Skeletal muscle tissue (tissue), 4 donors: ENCODE data around the gene ZER1. TPM values are rescaled to one million over a fixed set of nuclear protein-coding genes. Genes with fewer than 3 reads are reported as not detected.
"Not testable (repeated sequence)": the region's sequence is repeated elsewhere in the genome, so short reads cannot be mapped to it uniquely, and the experiment has no call there.

Experiments used
- H3K27ac ChIP-seq: one replicate; pipeline ENCODE4 v1.7.0; 2013; ENCODE audit warnings: mild to moderate bottlenecking, low read depth, low read length, inconsistent platforms
- H3K27me3 ChIP-seq, 3 donors: one replicate each; pipeline ENCODE4 v1.7.0; 2013; ENCODE audit warnings: low read length in 3 of 3; ENCODE audit not compliant: control insufficient read depth in 3 of 3, insufficient read depth in 3 of 3
- H3K36me3 ChIP-seq, 3 donors: one replicate each; pipeline ENCODE4 v1.7.0; 2013; ENCODE audit warnings: low read length in 3 of 3; ENCODE audit not compliant: control insufficient read depth in 3 of 3, insufficient read depth in 3 of 3
- H3K4me1 ChIP-seq, 3 donors: one replicate each; pipeline ENCODE4 v1.7.0; 2013; ENCODE audit warnings: low read length in 3 of 3, mild to moderate bottlenecking in 3 of 3; ENCODE audit not compliant: control insufficient read depth in 3 of 3, insufficient read depth in 3 of 3
- H3K4me3 ChIP-seq, 3 donors: one replicate each; pipeline ENCODE4 v1.7.0; 2013; ENCODE audit warnings: low read length in 3 of 3
- H3K9ac ChIP-seq, 3 donors: one replicate each; pipeline ENCODE4 v1.7.0; 2013; ENCODE audit warnings: low read length in 3 of 3, mild to moderate bottlenecking in 3 of 3, moderate library complexity in 2 of 3, low read depth in 1 of 3
- H3K9me3 ChIP-seq, 3 donors: one replicate each; pipeline ENCODE4 v1.7.0; 2013; ENCODE audit warnings: low read length in 3 of 3; ENCODE audit not compliant: control insufficient read depth in 3 of 3
- total RNA-seq: library from RNA; depleted of rRNA; stranded (reverse); fragments of >200 nt; gene quantifications from one replicate; pipeline ENCODE4 v1.2.3, GENCODE V29; 2014
- donor health status: Osteomylitis.

ZER1 gene
- total RNA-seq, 1 donor from 2014 or later: 14.6 TPM

DNA sequence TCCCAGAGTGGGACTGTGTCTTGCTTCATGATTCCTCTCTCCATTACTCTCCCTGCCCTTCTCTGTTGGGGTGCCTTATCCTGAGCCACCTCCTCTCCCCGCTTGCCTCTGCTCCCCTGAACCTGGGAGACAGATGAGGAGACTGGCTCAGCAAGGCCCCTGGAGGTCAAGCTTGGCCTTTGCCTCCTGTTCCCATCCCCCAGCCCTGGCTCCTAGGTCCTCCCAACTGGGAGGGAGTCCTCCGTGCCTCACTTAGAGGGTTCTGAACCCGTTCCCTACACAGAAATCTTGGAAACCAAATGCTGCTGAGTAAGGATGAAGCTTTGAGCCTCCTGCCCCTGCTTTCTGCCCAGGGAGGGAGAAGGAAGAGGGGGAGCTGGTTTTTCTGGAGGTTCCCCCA lies 36.8 kb upstream of the ZER1 start:
- Histone ChIP-seq H3K9me3 (no peaks in the 10 kb centered on the region), H3K4me3 (no peak overlapping the region), H3K27ac (no peak overlapping the region), H3K27me3 (no peaks in the 10 kb centered on the region), H3K4me1 (no peaks in the 10 kb centered on the region), H3K36me3 (peaks cover 42 to 46% (median 44%) of the 10 kb centered on the region in 3 donors), H3K9ac (no peak overlapping the region)

DNA sequence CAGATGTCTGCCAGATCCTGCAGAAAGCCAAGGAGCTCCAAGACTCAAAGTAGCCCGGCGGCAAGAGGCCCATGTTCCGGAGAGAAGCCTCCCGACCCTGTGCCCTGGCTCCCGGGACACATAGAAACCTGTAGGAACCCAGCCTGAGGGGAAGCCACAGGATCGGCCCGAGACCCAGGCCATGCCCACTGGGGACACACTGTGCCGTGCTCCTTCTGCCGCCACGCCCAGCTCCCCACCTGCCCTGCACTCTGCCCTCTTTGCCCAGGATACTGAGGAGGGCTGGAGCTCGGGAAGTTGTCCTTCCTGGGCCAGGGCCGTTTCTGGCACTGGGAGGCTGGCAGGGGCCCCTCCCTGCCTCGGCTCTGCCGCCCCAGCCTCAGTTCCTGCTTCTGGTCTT lies 36.1 kb upstream of the ZER1 start:
- Histone ChIP-seq H3K4me1 (no peaks in the 10 kb centered on the region), H3K36me3 (peaks cover 48 to 51% (median 51%) of the 10 kb centered on the region in 3 donors), H3K4me3 (no peak overlapping the region), H3K9me3 (no peaks in the 10 kb centered on the region), H3K9ac (no peak overlapping the region), H3K27ac (no peak overlapping the region), H3K27me3 (no peaks in the 10 kb centered on the region)

DNA sequence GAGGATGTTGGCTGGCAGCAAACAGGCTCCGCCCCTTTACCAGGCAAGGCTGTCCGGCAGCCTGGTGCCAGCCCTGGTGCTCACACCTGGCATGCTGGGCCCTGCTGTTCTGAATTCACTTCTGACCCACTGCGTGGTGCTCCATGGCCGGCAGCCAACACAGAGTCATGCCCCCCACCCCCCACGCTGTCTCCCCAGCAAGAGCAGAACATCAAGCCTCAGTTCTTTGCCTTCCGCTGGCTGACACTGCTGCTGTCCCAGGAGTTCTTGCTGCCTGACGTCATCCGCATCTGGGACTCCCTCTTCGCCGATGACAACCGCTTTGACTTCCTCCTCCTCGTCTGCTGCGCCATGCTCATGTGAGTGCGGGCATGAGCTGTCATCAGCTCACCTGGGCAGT lies 33.9 kb upstream of the ZER1 start:
- no peaks in the 10 kb centered on the region for H3K27me3 ChIP-seq
- H3K9me3 ChIP-seq: no peaks in the 10 kb centered on the region
- H3K27ac ChIP-seq: no peak overlapping the region
- H3K9ac ChIP-seq: no peak overlapping the region
- H3K36me3 ChIP-seq: peaks cover 57 to 65% (median 63%) of the 10 kb centered on the region in 3 donors
- no peaks in the 10 kb centered on the region for H3K4me1 ChIP-seq
- no peak overlapping the region for H3K4me3 ChIP-seq

DNA sequence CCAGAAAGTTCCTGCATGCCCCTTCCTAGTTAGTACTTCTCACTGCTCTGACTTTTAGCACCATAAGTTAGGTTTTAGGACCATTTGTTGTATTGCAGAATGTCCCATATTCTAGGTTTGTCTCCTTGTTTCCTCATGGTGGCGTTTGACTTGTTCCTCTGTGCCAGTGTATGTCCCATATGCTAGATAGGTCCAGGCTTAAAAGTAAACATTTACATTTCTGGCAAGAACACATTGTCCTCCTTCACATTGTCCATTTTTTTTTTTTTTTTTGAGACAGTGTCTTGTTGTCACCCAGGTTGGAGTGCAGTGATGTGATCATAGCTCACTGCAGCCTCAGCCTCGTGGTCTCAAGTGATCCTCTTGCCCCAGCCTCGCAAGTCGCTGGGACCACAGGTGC lies 30.8 kb upstream of the ZER1 start:
- Histone ChIP-seq H3K27ac (no peak overlapping the region), H3K36me3 (peaks cover 64 to 68% (median 65%) of the 10 kb centered on the region in 3 donors), H3K9ac (no peak overlapping the region), H3K9me3 (no peaks in the 10 kb centered on the region), H3K4me3 (no peak overlapping the region), H3K4me1 (no peaks in the 10 kb centered on the region), H3K27me3 (no peaks in the 10 kb centered on the region)

DNA sequence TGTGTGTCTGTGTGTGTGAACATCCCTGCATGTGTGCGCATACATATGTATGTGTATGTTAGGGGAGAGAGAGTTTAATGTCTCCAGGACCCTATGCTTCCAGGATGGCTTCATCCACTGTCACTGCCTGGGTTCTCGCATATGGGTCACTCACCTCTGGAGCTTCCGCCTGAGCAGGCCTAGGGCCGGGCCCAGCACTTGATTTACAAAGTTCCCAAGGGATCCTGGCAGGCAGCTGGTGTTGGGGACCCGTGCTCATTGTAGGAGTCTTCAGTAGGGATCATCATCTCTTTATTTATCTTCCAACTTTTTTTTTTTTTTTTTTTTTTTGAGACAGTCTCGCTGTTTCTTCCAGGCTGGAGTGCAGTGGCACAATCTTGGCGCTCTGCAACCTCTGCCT lies 28.3 kb upstream of the ZER1 start:
- H3K27me3 ChIP-seq: no peaks in the 10 kb centered on the region
- peaks cover 51 to 55% (median 54%) of the 10 kb centered on the region in 3 donors for H3K36me3 ChIP-seq
- H3K9me3 ChIP-seq: no peaks in the 10 kb centered on the region
- no peak overlapping the region for H3K27ac ChIP-seq
- H3K9ac ChIP-seq: no peak overlapping the region
- no peaks in the 10 kb centered on the region for H3K4me1 ChIP-seq
- no peak overlapping the region for H3K4me3 ChIP-seq

DNA sequence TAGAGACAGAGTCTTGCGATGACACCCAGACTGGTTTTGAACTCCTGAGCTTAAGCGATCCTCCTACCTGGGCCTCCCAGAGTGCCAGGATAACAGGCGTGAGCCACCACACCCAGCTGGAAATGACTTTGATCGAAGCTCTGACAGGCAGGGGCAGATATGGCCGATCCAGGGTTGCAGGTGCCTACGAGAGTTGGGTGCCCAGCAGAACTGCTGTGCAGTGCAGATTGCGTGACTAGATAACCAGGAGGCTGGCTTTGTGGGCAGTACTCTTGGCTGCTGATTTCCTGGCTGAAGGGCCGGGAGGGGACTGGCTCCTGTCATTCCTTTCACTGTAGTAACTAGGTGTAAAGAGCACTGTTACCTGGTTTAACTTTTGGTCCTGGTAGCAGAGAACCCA lies 27.2 kb upstream of the ZER1 start:
- H3K4me3 ChIP-seq: no peak overlapping the region
- H3K9me3 ChIP-seq: no peaks in the 10 kb centered on the region
- no peaks in the 10 kb centered on the region for H3K4me1 ChIP-seq
- H3K36me3 ChIP-seq: peaks cover 53 to 59% (median 57%) of the 10 kb centered on the region in 3 donors
- H3K27ac ChIP-seq: no peak overlapping the region
- H3K27me3 ChIP-seq: no peaks in the 10 kb centered on the region
- no peak overlapping the region for H3K9ac ChIP-seq

DNA sequence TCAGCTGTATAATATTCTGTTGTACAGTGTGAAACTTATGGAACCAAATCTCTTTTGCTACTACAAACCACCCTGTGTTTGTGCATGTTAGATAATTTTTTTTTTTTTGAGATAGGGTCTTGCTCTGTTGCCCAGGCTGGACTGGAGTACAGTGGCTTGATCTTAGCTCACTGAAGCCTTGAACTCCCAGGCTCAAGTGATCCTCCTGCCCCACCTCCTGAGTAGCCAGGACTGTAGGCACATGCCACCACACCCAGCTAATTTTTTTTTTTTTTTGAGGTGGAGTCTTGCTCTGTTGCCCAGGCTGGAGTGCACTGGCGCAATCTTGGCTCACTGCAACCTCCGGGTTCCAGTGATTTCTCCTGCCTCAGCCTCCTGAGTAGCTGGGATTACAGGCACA lies 23.2 kb upstream of the ZER1 start:
- H3K27ac ChIP-seq, H3K27me3 ChIP-seq, H3K9me3 ChIP-seq, H3K9ac ChIP-seq, H3K4me3 ChIP-seq, H3K4me1 ChIP-seq: not testable (repeated sequence)
- peaks cover 63 to 66% (median 65%) of the 10 kb centered on the region in 3 donors for H3K36me3 ChIP-seq

DNA sequence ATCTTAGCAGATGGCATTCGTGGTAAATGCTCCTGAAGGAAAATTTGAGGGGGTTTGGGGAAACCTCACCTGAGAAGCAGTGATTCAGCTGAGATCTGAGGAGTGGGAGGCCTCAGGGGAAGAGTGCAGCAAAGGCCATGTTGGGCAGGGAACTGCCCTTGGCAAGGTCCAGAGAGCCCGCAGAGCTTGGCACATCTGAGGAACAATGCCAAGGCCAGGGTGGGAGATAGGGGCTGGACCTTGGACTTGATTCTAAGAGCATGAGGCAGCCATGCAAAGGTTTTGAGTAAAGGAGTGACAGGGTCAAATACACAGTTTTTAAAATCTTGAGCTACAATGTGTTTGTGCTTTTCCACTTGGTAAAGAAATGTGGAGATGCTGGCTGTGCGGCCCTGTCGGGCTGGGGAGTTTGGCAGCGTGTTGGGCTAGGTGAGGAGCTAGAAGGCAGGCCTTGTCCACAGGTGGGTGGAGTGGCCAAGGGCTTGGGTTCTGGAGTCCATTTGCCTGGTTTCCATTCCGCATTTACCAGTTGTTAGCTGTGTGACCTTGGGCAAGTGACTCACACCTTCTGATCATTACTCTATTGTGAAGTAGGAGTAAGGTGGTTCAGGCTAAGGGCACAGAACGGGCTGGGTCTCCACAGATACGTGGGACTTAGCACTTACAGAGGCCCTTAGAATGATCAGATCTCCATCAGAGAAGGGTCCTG lies 21.4 kb upstream of the ZER1 start:
- H3K9me3 ChIP-seq: no peaks in the 10 kb centered on the region
- H3K27ac ChIP-seq: no peak overlapping the region
- H3K9ac ChIP-seq: no peak overlapping the region
- no peak overlapping the region for H3K4me3 ChIP-seq
- no peaks in the 10 kb centered on the region for H3K27me3 ChIP-seq
- H3K4me1 ChIP-seq: peaks cover 6 to 8% (median 7%) of the 10 kb centered on the region in 3 donors
- H3K36me3 ChIP-seq: peaks cover 51 to 59% (median 54%) of the 10 kb centered on the region in 3 donors

DNA sequence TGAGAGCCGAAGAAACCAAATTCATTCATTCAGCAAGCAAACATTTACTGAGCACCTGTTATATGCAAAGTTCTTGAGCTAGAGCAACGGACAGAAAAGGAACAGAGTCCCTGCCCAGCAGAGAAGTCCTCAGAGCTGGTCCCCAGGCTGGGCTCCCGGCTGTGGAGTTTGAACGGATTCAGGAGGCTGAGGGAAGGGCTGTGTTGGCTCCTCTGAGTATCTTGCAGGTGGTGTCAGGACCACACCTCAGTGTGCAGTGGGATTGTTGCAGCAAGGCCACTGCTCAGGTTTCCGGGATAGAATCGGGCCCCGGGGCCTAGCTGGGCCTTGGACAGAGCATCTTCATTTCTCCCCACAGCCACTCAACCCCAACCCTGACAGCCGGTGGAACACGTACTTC lies 20.4 kb upstream of the ZER1 start:
- Histone ChIP-seq H3K9ac (no peak overlapping the region), H3K27me3 (no peaks in the 10 kb centered on the region), H3K4me3 (no peak overlapping the region), H3K27ac (no peak overlapping the region), H3K4me1 (peaks cover 9 to 14% (median 12%) of the 10 kb centered on the region in 3 donors), H3K9me3 (no peaks in the 10 kb centered on the region), H3K36me3 (peaks cover 46 to 52% (median 46%) of the 10 kb centered on the region in 3 donors)

DNA sequence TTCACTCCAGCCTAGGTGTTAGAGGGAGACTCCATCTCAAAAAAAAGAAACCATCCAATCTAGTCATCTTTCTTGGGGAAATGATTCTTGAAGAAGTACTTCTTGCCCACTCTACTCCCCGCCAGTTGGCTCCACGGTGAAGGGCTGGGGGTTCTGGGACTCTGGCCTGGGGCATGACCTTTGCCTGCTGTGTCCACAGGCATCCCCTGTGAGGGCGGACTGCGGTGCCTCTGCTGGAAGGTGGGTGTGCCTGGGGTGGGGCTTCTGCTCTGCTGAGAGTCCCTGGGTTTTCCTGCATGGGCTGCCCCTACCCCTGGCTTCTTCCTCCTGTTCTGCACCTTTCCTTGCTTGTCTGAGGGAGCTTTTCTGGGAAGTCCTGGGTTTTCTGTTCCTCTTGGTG lies 18.8 kb upstream of the ZER1 start:
- H3K27ac ChIP-seq: no peak overlapping the region
- peaks cover 41 to 48% (median 42%) of the 10 kb centered on the region in 3 donors for H3K36me3 ChIP-seq
- H3K4me3 ChIP-seq: no peak overlapping the region

More for the DNA sequence above, 18.8 kb upstream of the ZER1 start:
- H3K9ac ChIP-seq: no peak overlapping the region
- H3K4me1 ChIP-seq: peaks cover 12 to 16% (median 14%) of the 10 kb centered on the region in 3 donors
- no peaks in the 10 kb centered on the region for H3K27me3 ChIP-seq
- no peaks in the 10 kb centered on the region for H3K9me3 ChIP-seq
